Measurements from ENCODE around the gene BMPR1A. TPM values are rescaled to one million over a fixed set of nuclear protein-coding genes. Genes with fewer than 3 reads are reported as not detected.

The BMPR1A gene
- total RNA-seq, 4 donors from 2014 or later: 72.7 to 89.5 (median 84.2) TPM

GRCh38 chr10:86942441-86943315 lies 186.3 kb downstream of the BMPR1A start:
- Histone ChIP-seq H3K27me3 (no peaks in the 10 kb centered on the region), H3K36me3 (no peaks in the 10 kb centered on the region), H3K27ac (no peak overlapping the region), H3K4me1 (peaks cover 3 to 24% of the 10 kb centered on the region in 2 donors), H3K9me3 (no peaks in the 10 kb centered on the region), H3K4me3 (replicated peaks in 1 of 3) (no peak overlapping the region)
- WGBS, 2 donors: 70 to 83% methylated on average over 20 to 63 of the region's 94 CpGs
- TF ChIP-seq CTCF (IDR thresholded peaks at IDR 0.05) (no peak), POLR2A (IDR thresholded peaks at IDR 0.05) (no peak)
- DNase-seq: no peak
- intact Hi-C loops (cut with DNase I): no loop called here

- intact Hi-C loops (cut with DNase I): no loop called here
- Histone ChIP-seq H3K9me3 (no peaks in the 10 kb centered on the region), H3K4me1 (peaks cover 3 to 24% of the 10 kb centered on the region in 2 donors), H3K27ac (no peak overlapping the region), H3K27me3 (no peaks in the 10 kb centered on the region), H3K36me3 (no peaks in the 10 kb centered on the region), H3K4me3 (replicated peaks in 1 of 3) (no peak overlapping the region)
- TF ChIP-seq POLR2A (IDR thresholded peaks at IDR 0.05): no peak
- no peak for TF ChIP-seq CTCF (IDR thresholded peaks at IDR 0.05)
- WGBS, 2 donors: 95% methylated on average over 24 to 30 of the region's 30 CpGs
- DNase-seq: no peak
Observed at GRCh38 chr10:86943316-86944030, 187.1 kb downstream of the BMPR1A start.

- Histone ChIP-seq H3K27ac (no peak overlapping the region), H3K36me3 (no peaks in the 10 kb centered on the region), H3K4me3 (replicated peaks in 1 of 3) (no peak overlapping the region), H3K4me1 (peaks cover 2 to 24% of the 10 kb centered on the region in 2 donors), H3K9me3 (no peaks in the 10 kb centered on the region), H3K27me3 (no peaks in the 10 kb centered on the region)
- intact Hi-C loops (cut with DNase I): no loop called here
- 81 to 93% methylated on average over 2 to 4 of the region's 4 CpGs for WGBS, 2 donors
- no peak for DNase-seq
- TF ChIP-seq CTCF (IDR thresholded peaks at IDR 0.05) (no peak), POLR2A (IDR thresholded peaks at IDR 0.05) (no peak)
Observed at GRCh38 chr10:86944031-86944419, 187.6 kb downstream of the BMPR1A start.

- intact Hi-C loops (cut with DNase I): no loop called here
- H3K4me3 ChIP-seq (replicated peaks in 1 of 3): no peak overlapping the region
- no peaks in the 10 kb centered on the region for H3K27me3 ChIP-seq
- TF ChIP-seq CTCF (IDR thresholded peaks at IDR 0.05): no peak
- no peak overlapping the region for H3K27ac ChIP-seq
- H3K36me3 ChIP-seq: no peaks in the 10 kb centered on the region
- no peak for DNase-seq
- no peaks in the 10 kb centered on the region for H3K9me3 ChIP-seq
- peaks cover 0 to 24% of the 10 kb centered on the region in 2 donors for H3K4me1 ChIP-seq
Observed at GRCh38 chr10:86944471-86944870, 188.1 kb downstream of the BMPR1A start.

GRCh38 chr10:86944907-86945306 lies 188.5 kb downstream of the BMPR1A start:
- H3K36me3 ChIP-seq: no peaks in the 10 kb centered on the region
- H3K4me1 ChIP-seq: peaks cover 0 to 24% of the 10 kb centered on the region in 2 donors
- no peak overlapping the region for H3K27ac ChIP-seq
- intact Hi-C loops (cut with DNase I): no loop called here
- H3K9me3 ChIP-seq: no peaks in the 10 kb centered on the region
- TF ChIP-seq CTCF (IDR thresholded peaks at IDR 0.05): no peak
- TF ChIP-seq POLR2A (IDR thresholded peaks at IDR 0.05): no peak
- no peaks in the 10 kb centered on the region for H3K27me3 ChIP-seq
- no peak for DNase-seq
- no peak overlapping the region for H3K4me3 ChIP-seq (replicated peaks in 1 of 3)
- WGBS, 2 donors: 94 to 95% methylated on average over 3 of the region's 3 CpGs
